VCaP (cell line): ENCODE results near the gene FKBP1A.

Source experiments
- H3K27ac ChIP-seq: fragments of 450-650 bp; 2 replicates; pipeline ENCODE4 v1.5.1; 2017
- TF ChIP-seq, protein P1 (sequence below): fragments of 450-650 bp; conservative IDR thresholded peaks from 2 replicates; pipeline ENCODE4 v1.5.1; 2017; ENCODE audit warnings: mild to moderate bottlenecking, moderate library complexity

Gene FKBP1A

DNA sequence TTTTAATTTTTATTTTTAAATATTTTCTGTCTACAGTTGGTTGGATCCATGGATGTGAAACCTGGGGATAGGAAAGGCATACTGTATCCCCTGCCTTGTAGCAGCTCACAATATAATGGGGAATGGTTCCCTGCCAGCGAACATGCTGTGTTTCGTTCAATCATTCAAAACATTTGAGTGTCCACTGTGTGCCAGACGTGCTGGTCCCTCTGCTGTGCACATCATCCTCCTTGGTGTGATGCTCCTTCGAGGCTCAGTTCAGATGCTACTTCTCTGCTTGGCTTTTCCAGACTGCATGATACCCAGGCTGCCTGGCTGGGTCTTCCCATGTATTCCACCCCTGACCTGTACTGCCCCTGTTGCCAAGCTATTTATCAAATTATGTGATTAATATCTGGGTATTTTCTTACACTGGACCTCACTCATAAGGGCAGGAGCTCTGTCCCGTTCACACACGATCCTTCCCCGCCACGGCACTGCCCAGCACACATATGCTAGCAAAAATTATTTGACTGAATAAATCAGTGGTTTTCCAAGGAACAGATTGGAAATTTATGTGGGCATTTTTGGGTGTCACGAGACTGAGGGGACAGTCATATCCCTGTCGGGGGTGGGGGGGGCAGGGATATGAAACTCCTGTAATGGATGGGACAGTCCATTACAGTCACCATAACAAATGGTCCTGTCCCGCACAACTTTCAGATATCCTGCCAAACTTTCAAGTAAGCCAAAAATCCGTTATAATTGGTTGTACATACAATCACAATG, 68.8 kb downstream of the FKBP1A start:
- peak overlapping the region; percentile 92 for H3K27ac ChIP-seq
- TF ChIP-seq, protein P1, sequence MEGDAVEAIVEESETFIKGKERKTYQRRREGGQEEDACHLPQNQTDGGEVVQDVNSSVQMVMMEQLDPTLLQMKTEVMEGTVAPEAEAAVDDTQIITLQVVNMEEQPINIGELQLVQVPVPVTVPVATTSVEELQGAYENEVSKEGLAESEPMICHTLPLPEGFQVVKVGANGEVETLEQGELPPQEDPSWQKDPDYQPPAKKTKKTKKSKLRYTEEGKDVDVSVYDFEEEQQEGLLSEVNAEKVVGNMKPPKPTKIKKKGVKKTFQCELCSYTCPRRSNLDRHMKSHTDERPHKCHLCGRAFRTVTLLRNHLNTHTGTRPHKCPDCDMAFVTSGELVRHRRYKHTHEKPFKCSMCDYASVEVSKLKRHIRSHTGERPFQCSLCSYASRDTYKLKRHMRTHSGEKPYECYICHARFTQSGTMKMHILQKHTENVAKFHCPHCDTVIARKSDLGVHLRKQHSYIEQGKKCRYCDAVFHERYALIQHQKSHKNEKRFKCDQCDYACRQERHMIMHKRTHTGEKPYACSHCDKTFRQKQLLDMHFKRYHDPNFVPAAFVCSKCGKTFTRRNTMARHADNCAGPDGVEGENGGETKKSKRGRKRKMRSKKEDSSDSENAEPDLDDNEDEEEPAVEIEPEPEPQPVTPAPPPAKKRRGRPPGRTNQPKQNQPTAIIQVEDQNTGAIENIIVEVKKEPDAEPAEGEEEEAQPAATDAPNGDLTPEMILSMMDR, result no peak

DNA sequence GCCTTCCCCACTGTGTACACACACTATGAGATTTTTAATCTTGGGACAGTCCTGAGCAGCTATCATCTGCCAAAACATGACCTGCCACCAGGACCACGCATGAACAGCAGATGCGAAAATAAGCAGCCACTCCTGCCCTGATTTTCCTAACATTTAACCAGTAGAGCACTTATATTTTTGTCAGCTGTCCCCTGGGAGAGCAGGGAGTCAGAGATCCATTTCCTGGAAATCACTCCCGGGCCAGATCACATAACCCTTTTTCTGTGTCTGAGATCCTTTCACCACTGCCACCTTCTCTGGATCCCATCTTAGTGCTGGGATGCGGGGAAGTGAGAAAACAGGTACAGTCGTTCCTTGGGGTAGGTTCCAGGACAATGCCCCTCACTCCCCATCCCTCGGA, 69.6 kb downstream of the FKBP1A start:
- TF ChIP-seq, protein P1, result no peak
- H3K27ac ChIP-seq, result no peak overlapping the region

DNA sequence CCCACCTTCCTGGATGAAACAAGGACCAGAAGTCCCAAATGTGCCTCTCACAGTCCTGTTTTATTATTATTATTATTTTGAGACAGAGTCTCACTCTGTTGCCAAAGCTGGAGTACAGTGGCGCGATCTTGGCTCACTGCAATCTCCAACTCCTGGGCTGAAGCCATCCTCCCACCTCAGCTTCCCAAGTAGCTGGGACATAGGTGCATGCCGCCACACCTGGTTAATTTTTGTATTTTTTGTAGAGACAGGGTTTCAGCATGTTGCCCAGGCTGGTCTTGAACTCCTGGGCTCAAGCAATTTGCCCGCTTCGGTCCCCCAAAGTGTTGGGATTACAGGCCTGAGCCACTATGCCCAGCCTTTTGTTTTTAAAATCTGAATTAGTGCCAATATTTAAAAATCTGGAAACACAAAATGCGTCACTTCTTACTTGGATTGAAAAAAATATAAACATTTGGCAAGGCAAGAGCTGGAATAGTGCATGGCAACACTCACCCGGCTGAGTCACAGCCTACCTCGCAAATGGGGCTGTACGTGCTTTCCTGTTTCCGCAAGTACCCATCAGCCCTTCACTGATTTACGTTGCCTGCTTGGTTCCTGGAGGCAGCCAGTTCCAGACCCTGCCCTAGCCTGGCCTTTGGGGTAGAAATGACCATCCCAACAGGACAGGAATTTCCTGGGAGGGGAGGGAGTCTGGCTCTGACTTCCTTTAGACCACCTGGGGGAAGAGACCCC, 70.2 kb downstream of the FKBP1A start:
- TF ChIP-seq, protein P1, result no peak
- no peak overlapping the region for H3K27ac ChIP-seq

DNA sequence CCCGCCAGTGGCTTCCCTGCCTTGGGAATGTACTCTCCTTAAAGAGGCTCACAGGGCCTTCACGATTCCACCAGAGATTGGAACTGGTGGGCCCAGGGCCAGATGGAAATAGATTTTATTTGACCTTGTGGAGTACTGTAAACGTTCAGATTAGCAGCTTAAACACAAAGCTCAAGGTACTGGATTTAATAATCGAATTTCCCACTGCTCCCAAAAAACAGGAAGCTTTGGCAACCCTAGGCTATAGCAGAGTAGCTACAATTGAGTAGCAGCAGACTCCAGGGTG, 71.3 kb downstream of the FKBP1A start:
- TF ChIP-seq, protein P1, result no peak
- H3K27ac ChIP-seq, result no peak overlapping the region

DNA sequence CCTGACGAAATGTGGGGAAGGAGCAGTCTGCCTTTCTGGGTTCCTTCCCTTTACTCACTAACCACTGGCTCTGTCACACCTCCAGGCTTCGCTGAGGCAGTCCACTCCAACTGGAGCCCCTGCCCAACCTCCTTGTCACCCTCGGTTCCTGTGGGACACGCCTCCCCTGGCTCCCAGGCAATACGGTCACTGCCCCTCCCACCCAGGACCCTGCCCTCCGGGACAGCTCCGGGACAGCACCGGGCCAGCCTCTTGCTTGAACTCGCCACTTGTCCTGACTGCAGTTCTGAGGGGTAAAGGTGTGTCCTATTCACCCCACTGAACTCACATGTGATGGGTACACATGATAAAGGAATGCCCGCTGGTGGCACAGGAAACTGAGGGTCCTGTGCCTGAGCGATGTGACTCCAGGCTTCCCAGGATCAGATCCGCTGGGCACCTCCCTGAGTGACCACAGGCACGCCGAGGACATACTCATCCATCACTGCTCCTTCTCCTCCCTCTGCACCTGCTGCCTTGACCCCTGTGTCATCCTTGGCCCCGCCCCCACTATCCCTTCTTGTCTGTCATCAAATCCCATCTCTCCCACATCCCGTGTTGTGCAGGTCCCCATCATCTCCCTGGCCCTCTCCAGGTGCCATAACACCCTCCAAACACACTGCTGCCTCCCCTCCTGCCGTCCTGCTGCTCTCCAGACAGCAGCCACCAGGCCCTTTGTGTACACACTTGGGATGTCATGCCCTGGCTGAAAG, 71.8 kb downstream of the FKBP1A start:
- no peak overlapping the region for H3K27ac ChIP-seq
- TF ChIP-seq, protein P1, result no peak

DNA sequence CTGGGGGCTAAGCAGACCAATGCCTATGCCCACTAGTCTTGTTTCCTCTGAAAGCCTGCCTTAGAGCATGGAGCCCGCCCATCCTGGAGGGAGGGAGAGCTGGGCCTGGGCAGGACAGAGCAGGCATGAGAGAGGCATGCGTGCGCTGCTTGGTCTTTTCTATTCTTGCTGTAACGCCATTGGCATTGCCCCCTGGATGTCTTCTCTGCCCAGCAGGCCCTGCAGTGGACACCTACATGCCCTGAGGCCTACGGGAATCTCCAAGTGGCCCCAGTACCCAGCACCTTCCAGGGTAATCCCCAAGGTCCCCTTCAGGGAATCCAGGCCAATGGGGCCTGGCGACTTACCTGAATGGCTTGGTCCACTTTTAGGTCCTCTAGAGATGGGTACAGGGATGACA, 72.8 kb downstream of the FKBP1A start:
- H3K27ac ChIP-seq, result no peak overlapping the region
- TF ChIP-seq, protein P1, result no peak

DNA sequence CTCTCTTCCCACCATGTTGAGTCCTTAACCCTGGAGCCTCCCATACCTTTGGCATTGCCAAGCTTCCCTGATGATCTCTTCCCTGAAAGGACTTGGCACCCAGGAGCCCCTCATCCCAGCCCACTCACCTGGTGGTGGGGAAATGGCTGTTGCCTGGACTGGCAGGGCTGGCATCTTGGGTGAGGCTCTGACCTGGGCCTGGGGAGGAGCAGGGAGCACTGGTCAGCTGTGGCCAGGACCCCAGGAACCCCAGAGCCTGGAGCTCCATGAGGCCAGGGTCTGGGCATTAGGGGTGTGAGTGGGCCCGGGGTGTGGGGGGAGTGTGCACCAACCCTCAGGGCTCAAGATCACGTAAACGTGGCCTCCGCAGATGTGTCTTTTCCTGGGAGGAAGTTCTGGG, 73.4 kb downstream of the FKBP1A start:
- TF ChIP-seq, protein P1, result no peak
- no peak overlapping the region for H3K27ac ChIP-seq
